Fibroblast of lung (primary cell): ENCODE data around the gene DISP1. TPM values are rescaled to one million over a fixed set of nuclear protein-coding genes. Genes with fewer than 3 reads are reported as not detected.

Experiments used
- DNase-seq, 2 donors: peaks; one replicate each; pipeline versions ENCODE4 v3.0.0 to v3.0.0-alpha.2; 2010; ENCODE audit warnings: low read depth in 2 of 2
- H2AFZ ChIP-seq: 2 replicates; pipeline ENCODE4 v1.5.1; 2012; ENCODE audit warnings: low read length, control low read depth, inconsistent platforms
- H3K27ac ChIP-seq: 2 replicates; pipeline ENCODE4 v1.5.1; 2011; ENCODE audit warnings: low read length, control low read depth; ENCODE audit not compliant: insufficient read depth
- H3K27me3 ChIP-seq: 2 replicates; pipeline ENCODE4 v1.5.1; 2011; ENCODE audit warnings: mild to moderate bottlenecking, low read length; ENCODE audit not compliant: control insufficient read depth, insufficient read depth
- H3K36me3 ChIP-seq: 2 replicates; pipeline ENCODE4 v1.5.1; 2011; ENCODE audit warnings: low read length; ENCODE audit not compliant: control insufficient read depth, insufficient read depth
- H3K4me1 ChIP-seq: 2 replicates; pipeline ENCODE4 v1.5.1; 2011; ENCODE audit warnings: low read length; ENCODE audit not compliant: control insufficient read depth, insufficient read depth; ENCODE audit errors: extremely low read depth
- H3K4me2 ChIP-seq: 2 replicates; pipeline ENCODE4 v1.5.1; 2011; ENCODE audit warnings: low read length, control low read depth; ENCODE audit not compliant: insufficient read depth; ENCODE audit errors: extremely low read depth
- H3K4me3 ChIP-seq, 4 experiments: fragments of 200-600 bp in 1 of 4; sonication (generic) in 1 of 4; replicated peaks in 1 of 4; 2 replicates each; pipeline ENCODE4 v1.5.1; 2011 to 2016; ENCODE audit warnings: low read length in 4 of 4, low read depth in 3 of 4, mild to moderate bottlenecking in 3 of 4, control low read depth in 2 of 4, inconsistent platforms in 1 of 4, mixed read lengths in 1 of 4; ENCODE audit not compliant: insufficient read depth in 1 of 4; ENCODE audit errors: control extremely low read depth in 1 of 4
- H3K79me2 ChIP-seq: 2 replicates; pipeline ENCODE4 v1.5.1; 2012; ENCODE audit warnings: mild to moderate bottlenecking, low read length, inconsistent platforms; ENCODE audit not compliant: control insufficient read depth, insufficient read depth
- H3K9ac ChIP-seq: 2 replicates; pipeline ENCODE4 v1.5.1; 2011; ENCODE audit warnings: mild to moderate bottlenecking, low read length, control low read depth; ENCODE audit not compliant: insufficient read depth
- H3K9me3 ChIP-seq: 2 replicates; pipeline ENCODE4 v1.5.1; 2012; ENCODE audit warnings: low read depth, low read length; ENCODE audit not compliant: control insufficient read depth, insufficient read depth
- H4K20me1 ChIP-seq: 2 replicates; pipeline ENCODE4 v1.5.1; 2011; ENCODE audit warnings: low read length; ENCODE audit not compliant: control insufficient read depth, insufficient read depth; ENCODE audit errors: extremely low read depth
- CTCF ChIP-seq, 2 donors: IDR thresholded peaks in 1 of 2; conservative IDR thresholded peaks in 1 of 2; 1 replicate in 1 of 2; 2 replicates in 1 of 2; pipeline ENCODE4 v1.5.1; 2011 to 2012; ENCODE audit warnings: low read length in 2 of 2, control low read depth in 1 of 2, inconsistent platforms in 1 of 2, low read depth in 1 of 2, mild to moderate bottlenecking in 1 of 2
- EZH2 ChIP-seq: IDR thresholded peaks from 2 replicates; pipeline ENCODE4 v1.5.1; 2012; ENCODE audit warnings: low read length, control low read depth, mild to moderate bottlenecking; ENCODE audit errors: missing control alignments
- polyA plus RNA-seq, 2 donors: library from polyadenylated mRNA; depleted of rRNA in 1 of 2; stranded (reverse) in 1 of 2; unstranded in 1 of 2; fragments of >200 nt; gene quantifications; 2 replicates each; pipeline ENCODE4 v1.2.1, GENCODE V29; 2011 to 2012; ENCODE audit warnings: missing spikeins in 1 of 2
- total RNA-seq: library from RNA; depleted of rRNA; stranded (reverse); fragments of >200 nt; gene quantifications from 2 replicates; pipeline ENCODE4 v1.2.1, GENCODE V29; 2014

The DISP1 gene
- total and polyA plus RNA-seq, 2 donors (not counting 1 experiment from before 2014, with no cell fraction given): 5.9 to 8.7 TPM

- H2AFZ ChIP-seq: no peak overlapping the region
- TF ChIP-seq CTCF (conservative IDR thresholded peaks at IDR 0.05 in 1 of 2, IDR thresholded peaks at IDR 0.05 in 1 of 2; ENCODE audit: low read depth in 1 of 2, low read length in 2 of 2) (peak in 1 of 2 donors; percentile 28), EZH2 (no peak)
- no peaks in the 10 kb centered on the region for H3K27me3 ChIP-seq
- no peaks in the 10 kb centered on the region for H3K4me1 ChIP-seq
- no peaks in the 10 kb centered on the region for H3K9me3 ChIP-seq
- H3K4me3 ChIP-seq: no peak overlapping the region
- H3K36me3 ChIP-seq: no peaks in the 10 kb centered on the region
- no peak overlapping the region for H3K9ac ChIP-seq
- DNase-seq: no peak
- no peaks in the 10 kb centered on the region for H3K79me2 ChIP-seq
- no peak overlapping the region for H3K4me2 ChIP-seq
- H4K20me1 ChIP-seq: no peaks in the 10 kb centered on the region
- no peak overlapping the region for H3K27ac ChIP-seq
These were observed 20.0 kb upstream of the DISP1 start for GRCh38 chr1:222794656-222795474.

- no peaks in the 10 kb centered on the region for H3K27me3 ChIP-seq
- H3K27ac ChIP-seq: no peak overlapping the region
These were observed 16.7 kb upstream of the DISP1 start for GRCh38 chr1:222798116-222798515.

GRCh38 chr1:222798975-222799374 lies 15.9 kb upstream of the DISP1 start:
- DNase-seq: no peak

More at GRCh38 chr1:222798116-222798515, 16.7 kb upstream of the DISP1 start:
- H3K4me3 ChIP-seq: no peak overlapping the region
- H3K79me2 ChIP-seq: no peaks in the 10 kb centered on the region
- H2AFZ ChIP-seq: no peak overlapping the region
- H3K4me1 ChIP-seq: no peaks in the 10 kb centered on the region
- no peak overlapping the region for H3K9ac ChIP-seq
- no peak for TF ChIP-seq EZH2
- no peak for TF ChIP-seq CTCF (conservative IDR thresholded peaks at IDR 0.05 in 1 of 2, IDR thresholded peaks at IDR 0.05 in 1 of 2; ENCODE audit: low read depth in 1 of 2, low read length in 2 of 2)
- no peaks in the 10 kb centered on the region for H4K20me1 ChIP-seq
- DNase-seq: peak; percentile 66 to 75
- no peaks in the 10 kb centered on the region for H3K36me3 ChIP-seq
- H3K9me3 ChIP-seq: no peaks in the 10 kb centered on the region
- no peak overlapping the region for H3K4me2 ChIP-seq

More at GRCh38 chr1:222798975-222799374, 15.9 kb upstream of the DISP1 start:
- Histone ChIP-seq H3K9ac (no peak overlapping the region), H3K36me3 (no peaks in the 10 kb centered on the region), H2AFZ (no peak overlapping the region), H3K4me3 (no peak overlapping the region), H3K9me3 (no peaks in the 10 kb centered on the region), H3K27ac (no peak overlapping the region), H3K79me2 (no peaks in the 10 kb centered on the region), H3K4me2 (no peak overlapping the region), H4K20me1 (no peaks in the 10 kb centered on the region), H3K4me1 (no peaks in the 10 kb centered on the region), H3K27me3 (no peaks in the 10 kb centered on the region)
- TF ChIP-seq EZH2 (no peak), CTCF (conservative IDR thresholded peaks at IDR 0.05 in 1 of 2, IDR thresholded peaks at IDR 0.05 in 1 of 2; ENCODE audit: low read depth in 1 of 2, low read length in 2 of 2) (no peak)
